BE2C (cell line): Measurements from ENCODE around the gene AIFM1.

Experiments used
- DNase-seq: peaks from one replicate; pipeline ENCODE4 v3.0.0-alpha.2; 2020
- H3K27me3 ChIP-seq: fragments of 250-450 bp; sonication (Bioruptor Pico); 2 replicates; pipeline ENCODE4 v1.5.1; 2020; ENCODE audit warnings: mild to moderate bottlenecking
- H3K36me3 ChIP-seq: fragments of 250-450 bp; sonication (Bioruptor Pico); 2 replicates; pipeline ENCODE4 v1.5.1; 2020; ENCODE audit warnings: mild to moderate bottlenecking
- H3K4me1 ChIP-seq: fragments of 250-450 bp; sonication (Bioruptor Pico); 2 replicates; pipeline ENCODE4 v1.5.1; 2020
- H3K4me3 ChIP-seq: 2 replicates; pipeline ENCODE4 v1.5.1; 2011; ENCODE audit warnings: low read depth, low read length
- H3K9me3 ChIP-seq: fragments of 250-450 bp; sonication (Bioruptor Pico); 2 replicates; pipeline ENCODE4 v1.5.1; 2020
- TF ChIP-seq, protein P1 (sequence below): IDR thresholded peaks from 2 replicates; pipeline ENCODE4 v1.5.1; 2012; ENCODE audit warnings: mild to moderate bottlenecking, low read depth, low read length

The AIFM1 gene

DNA sequence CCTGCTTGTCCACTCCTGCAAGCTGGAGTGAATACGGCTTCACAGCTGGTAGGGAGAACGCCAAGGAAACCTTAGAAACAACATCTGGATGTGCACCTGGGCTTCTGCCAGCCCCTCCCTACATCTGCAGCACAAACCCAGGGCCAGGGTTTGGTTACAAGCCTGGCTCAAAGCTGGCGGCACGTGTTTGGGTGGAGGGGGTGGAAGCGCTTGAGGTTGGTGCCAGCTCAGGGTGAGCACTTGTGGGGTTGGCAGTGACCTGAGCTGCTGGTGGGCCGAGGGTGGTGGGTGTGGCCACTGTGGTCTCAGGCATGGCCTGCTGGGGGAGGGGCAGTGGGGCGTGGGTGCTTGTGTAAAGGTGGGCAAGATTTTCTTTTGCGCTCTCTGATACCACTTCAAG, 70.9 kb downstream of the AIFM1 start:
- DNase-seq: no peak
- Histone ChIP-seq H3K4me3 (no peak overlapping the region), H3K36me3 (no peaks in the 10 kb centered on the region), H3K4me1 (peaks cover 3% of the 10 kb centered on the region; the same call in 1 of the 2 replicates), H3K27me3 (no peaks in the 10 kb centered on the region), H3K9me3 (no peaks in the 10 kb centered on the region)
- TF ChIP-seq, protein P1, sequence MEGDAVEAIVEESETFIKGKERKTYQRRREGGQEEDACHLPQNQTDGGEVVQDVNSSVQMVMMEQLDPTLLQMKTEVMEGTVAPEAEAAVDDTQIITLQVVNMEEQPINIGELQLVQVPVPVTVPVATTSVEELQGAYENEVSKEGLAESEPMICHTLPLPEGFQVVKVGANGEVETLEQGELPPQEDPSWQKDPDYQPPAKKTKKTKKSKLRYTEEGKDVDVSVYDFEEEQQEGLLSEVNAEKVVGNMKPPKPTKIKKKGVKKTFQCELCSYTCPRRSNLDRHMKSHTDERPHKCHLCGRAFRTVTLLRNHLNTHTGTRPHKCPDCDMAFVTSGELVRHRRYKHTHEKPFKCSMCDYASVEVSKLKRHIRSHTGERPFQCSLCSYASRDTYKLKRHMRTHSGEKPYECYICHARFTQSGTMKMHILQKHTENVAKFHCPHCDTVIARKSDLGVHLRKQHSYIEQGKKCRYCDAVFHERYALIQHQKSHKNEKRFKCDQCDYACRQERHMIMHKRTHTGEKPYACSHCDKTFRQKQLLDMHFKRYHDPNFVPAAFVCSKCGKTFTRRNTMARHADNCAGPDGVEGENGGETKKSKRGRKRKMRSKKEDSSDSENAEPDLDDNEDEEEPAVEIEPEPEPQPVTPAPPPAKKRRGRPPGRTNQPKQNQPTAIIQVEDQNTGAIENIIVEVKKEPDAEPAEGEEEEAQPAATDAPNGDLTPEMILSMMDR: no peak

DNA sequence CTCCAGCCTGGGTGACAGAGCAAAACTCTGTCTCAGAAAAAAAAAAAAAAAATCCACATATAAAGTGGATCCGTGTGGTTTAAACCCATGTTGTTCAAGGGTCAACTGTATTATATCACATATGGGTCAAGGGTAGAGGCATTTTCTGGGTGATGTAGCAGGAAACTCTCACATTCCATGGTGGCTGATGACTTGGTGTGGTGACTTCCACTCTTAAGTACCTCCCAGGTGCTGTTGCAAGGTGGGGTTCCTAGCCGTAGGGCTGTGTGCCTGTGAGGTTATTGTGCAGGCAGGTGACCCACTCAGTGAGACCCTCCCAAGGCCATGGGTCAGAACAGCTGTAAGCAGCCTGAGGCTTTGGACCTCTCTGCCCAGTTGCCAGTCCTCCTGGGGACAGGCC, 72.4 kb downstream of the AIFM1 start:
- TF ChIP-seq, protein P1: no peak
- H3K36me3 ChIP-seq: no peaks in the 10 kb centered on the region

DNA sequence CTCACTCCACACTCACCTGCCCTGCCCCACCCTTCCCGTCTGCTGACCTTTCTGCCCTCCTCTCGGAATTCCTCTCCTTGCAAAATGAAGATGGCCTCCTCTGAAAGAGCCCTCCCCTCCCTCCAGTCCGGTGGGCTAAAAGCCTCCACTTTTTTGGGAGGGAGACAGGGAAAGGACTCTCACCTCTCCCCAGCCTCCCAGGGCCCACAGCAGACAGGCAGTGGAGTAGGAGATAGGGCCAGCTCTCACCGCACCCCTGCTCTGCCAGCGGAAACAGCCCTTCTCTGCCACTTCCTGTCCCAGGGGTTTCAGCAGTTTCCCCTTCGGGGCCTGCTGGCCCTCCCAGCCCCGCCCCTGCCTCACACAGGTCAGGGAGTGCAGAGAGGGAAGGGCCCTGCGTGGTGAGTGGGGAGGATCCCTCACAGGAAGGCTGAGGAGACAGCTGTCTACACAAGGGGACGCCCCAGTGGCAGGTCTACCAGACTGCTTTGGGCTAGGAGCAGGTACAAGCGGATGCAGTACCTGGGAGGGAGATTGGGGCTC, 73.6 kb downstream of the AIFM1 start:
- no peaks in the 10 kb centered on the region for H3K27me3 ChIP-seq
- no peaks in the 10 kb centered on the region for H3K36me3 ChIP-seq
- no peaks in the 10 kb centered on the region for H3K4me1 ChIP-seq
- no peak for DNase-seq
- TF ChIP-seq, protein P1: no peak
- no peaks in the 10 kb centered on the region for H3K9me3 ChIP-seq
- H3K4me3 ChIP-seq: no peak overlapping the region

More for the DNA sequence above, 72.4 kb downstream of the AIFM1 start:
- no peaks in the 10 kb centered on the region for H3K27me3 ChIP-seq
- H3K4me3 ChIP-seq: no peak overlapping the region
- H3K9me3 ChIP-seq: no peaks in the 10 kb centered on the region
- peaks cover 3% of the 10 kb centered on the region; the same call in 1 of the 2 replicates for H3K4me1 ChIP-seq
- DNase-seq: no peak

DNA sequence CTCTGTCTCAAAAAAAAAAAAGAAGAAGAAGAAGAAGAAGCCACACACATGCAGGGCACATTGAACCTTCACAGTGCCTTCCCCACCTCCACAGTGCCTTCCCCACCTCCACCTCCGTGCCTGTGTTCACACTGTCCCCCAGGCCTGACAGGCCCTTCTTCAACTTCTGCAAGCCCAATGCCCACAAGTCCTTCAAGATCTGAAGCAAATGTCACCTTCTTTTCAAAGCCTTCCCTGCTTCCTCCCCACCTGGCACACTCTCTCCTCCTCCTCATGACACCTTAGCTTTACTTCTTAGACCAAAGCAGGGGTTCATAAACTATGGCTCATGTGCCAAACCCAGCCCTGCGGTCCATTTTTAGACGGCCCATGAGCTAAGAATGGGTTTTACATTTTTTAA, 75.3 kb downstream of the AIFM1 start:
- Histone ChIP-seq H3K9me3 (no peaks in the 10 kb centered on the region), H3K36me3 (no peaks in the 10 kb centered on the region), H3K4me3 (no peak overlapping the region), H3K4me1 (no peaks in the 10 kb centered on the region), H3K27me3 (no peaks in the 10 kb centered on the region)
- DNase-seq: no peak
- TF ChIP-seq, protein P1: no peak

DNA sequence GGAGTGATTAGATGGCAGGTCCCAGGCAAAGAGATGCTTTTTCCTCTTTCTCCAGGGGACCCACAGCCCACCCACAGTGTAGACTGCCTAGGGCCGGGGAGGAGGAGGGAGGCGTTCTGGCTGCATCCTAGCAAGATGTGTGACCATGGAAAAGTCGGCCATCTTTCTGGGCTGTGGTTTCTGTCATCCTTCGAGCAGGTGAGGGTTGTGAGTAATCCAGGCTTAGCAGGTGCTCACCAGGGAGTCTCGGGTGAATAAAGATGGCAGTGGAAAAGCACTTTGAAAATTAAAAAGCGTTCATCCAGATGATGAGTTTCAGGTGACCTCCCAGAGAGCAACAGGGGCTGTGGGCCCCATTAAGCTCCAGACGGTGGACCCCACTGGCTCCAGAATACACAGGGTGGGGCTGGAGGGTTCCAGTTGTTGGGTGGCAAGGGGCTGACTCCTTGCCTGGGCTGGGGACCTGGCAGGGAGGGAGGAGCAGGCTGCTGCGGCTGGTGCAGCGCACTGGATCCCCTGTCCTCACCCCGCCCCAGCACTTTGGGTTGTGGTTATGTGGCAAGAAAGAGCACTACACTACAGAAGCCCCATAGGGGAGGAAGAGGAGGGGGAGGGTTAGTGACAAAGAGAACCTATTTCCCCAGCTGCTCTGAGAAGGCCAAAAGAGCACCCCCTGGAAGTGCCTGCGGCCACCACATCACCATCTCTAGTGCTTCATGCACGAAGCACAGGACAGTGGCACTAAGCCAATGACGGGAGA, 79.0 kb downstream of the AIFM1 start:
- Histone ChIP-seq H3K27me3 (no peaks in the 10 kb centered on the region), H3K36me3 (no peaks in the 10 kb centered on the region), H3K4me3 (no peak overlapping the region), H3K9me3 (no peaks in the 10 kb centered on the region), H3K4me1 (peaks cover 6% of the 10 kb centered on the region)
- TF ChIP-seq, protein P1: no peak
- DNase-seq: no peak
